Measurements from ENCODE around the gene AMTN.
"Not testable (repeated sequence)": the region's sequence is repeated elsewhere in the genome, so short reads cannot be mapped to it uniquely, and the experiment has no call there.

AMTN gene

DNA sequence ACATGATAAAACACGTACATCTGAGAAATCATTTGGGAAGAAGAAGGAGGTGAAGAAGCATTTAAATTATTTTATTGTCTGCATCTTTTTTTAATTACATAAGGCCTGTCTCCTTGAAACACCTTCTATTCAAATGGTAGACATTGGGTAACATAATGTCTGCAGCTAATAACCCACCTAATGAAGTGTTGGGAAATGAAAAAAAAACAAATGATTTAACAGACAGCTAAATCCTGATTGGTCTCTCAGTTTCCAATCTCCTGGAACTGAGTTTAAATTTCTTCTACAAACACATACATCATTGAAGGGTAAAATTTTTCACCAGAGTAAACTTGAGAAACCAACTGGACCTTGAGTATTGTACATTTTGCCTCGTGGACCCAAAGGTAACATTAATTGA lies at the start of gene AMTN:
TSS of gene AMTN (plus strand) at position 301 of the 400 bp plus-strand sequence. CDS start 209 bp downstream, outside the sequence.
- DNase-seq, result no peak

- no peak for DNase-seq
Measured at GRCh38 chr4:70471897-70472296, 46.5 kb upstream of the AMTN start, which contains the start of gene MUC7. Gene MUC7 (plus strand): TSS chr4:70472197. CDS start chr4:70474022, 1,825 bp downstream.

- DNase-seq, result no peak
Measured at GRCh38 chr4:70473679-70474078, 44.7 kb upstream of the AMTN start.

GRCh38 chr4:70488748-70489147 lies 29.6 kb upstream of the AMTN start:
- DNase-seq, result no peak

DNA sequence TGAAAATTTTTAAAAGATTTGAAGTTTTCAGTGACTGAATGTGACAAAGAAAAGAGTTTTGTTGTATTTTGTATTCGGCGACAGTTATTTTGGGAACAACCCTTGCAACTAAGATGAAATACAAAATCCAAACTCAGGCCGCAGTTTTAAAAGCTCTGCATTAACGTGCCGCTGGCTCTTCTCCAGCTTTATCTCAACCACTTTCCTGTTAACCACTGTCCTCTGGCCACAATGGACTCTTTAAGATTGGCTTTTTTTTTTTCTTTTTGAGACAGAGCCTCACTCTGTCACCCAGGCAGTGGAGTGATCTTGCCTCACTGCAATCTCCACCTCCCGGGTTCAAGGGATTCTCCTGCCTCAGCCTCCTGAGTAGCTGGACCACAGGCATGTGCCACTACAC lies 22.1 kb upstream of the AMTN start:
- DNase-seq, result no peak

GRCh38 chr4:70501838-70502237 lies 16.5 kb upstream of the AMTN start:
- DNase-seq, result not testable (repeated sequence)

GRCh38 chr4:70504733-70505132 lies 13.6 kb upstream of the AMTN start:
- no peak for DNase-seq

GRCh38 chr4:70505151-70505748 lies 13.1 kb upstream of the AMTN start:
- no peak for DNase-seq

DNA sequence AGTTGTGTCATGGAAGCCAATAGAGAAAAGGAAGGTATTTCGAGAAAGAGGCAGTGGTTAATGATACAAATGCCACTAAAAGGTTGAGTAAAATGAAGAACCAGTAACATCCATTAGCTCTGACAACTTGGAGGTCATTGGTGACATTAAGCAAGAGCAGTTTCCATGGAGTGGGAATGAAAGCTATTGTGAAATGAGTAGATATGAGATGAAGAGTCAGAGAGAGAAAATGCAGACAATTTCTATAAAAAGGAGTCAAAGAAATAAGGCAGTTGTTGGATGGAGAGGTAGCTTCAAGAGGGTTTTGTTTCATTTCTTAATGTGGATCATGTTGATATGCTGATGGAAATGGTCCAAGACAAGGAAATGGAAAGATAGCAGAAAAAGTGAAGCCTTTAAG lies 9.6 kb upstream of the AMTN start:
- no peak for DNase-seq

DNA sequence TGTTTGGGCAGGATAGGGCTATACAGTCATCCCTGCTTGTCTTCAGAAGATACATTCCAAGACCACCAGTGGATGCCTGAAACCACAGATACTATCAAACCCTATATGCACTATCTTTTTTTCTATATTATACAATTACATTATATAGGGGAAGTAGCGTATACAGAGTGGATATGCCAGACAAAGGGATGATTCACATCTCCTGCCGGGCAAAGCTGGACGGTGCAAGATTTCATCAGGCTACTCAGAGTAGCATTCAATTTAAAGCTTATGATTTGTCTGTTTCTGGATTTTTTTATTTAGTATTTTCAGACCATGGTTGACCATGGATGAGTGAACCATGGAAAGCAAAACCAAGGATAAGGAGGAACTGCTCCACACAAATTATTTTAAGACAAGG lies 7.0 kb upstream of the AMTN start:
- DNase-seq, result no peak

- DNase-seq, result no peak
Measured at GRCh38 chr4:70515367-70516250, 2.8 kb upstream of the AMTN start.

DNA sequence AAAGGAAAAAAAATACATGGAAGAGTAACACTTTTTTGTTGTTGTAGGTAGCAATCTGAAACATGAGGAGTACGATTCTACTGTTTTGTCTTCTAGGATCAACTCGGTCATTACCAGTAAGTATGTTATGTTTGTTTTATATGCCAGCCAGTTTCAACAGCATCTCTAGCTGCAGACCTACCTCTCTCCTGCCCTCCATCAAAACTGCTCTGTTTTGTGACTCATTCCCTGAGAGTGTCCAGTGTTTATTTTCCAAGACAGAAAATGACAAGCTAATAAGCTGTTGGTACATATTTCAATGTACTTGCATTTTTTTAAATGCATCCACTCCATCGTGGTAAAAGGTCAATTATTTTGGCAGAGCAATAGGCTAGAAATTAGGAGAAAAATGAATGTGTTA lies 347 bp downstream of the AMTN start:
- DNase-seq, result no peak

- DNase-seq, result no peak
Measured at GRCh38 chr4:70522626-70523025, 4.3 kb downstream of the AMTN start.

DNA sequence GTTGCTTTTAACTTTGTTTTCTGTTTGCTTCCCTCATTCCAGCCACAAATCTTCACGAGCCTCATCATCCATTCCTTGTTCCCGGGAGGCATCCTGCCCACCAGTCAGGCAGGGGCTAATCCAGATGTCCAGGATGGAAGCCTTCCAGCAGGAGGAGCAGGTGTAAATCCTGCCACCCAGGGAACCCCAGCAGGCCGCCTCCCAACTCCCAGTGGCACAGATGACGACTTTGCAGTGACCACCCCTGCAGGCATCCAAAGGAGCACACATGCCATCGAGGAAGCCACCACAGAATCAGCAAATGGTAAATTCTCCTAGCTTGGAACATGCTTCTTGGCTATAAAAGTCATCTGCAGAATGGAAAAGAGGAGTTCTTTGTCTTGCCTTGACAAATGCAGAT lies 12.6 kb downstream of the AMTN start:
- no peak for DNase-seq

GRCh38 chr4:70531981-70532380 lies 13.6 kb downstream of the AMTN start:
- no peak for DNase-seq

- DNase-seq, result no peak
Measured at GRCh38 chr4:70533211-70533610, 14.8 kb downstream of the AMTN start.

- no peak for DNase-seq
Measured at GRCh38 chr4:70533791-70534190, 15.4 kb downstream of the AMTN start.

DNA sequence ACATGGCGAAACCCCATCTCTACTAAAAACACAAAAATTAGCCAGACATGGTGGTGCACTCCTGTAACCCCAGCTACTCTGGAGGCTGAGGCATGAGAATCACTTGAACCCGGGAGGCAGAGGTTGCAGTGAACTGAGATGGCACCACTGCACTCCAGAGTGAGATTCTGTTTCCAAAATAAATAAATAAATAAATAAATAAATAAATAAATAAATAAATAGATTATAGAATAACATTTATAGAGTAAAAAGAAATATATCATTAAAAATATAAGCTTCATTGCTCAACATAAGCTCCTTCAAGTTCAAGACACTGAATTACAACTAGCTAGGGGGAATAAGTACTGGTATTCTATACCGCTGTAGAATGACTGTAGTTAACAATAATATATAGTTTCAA lies 16.5 kb downstream of the AMTN start:
- not testable (repeated sequence) for DNase-seq

GRCh38 chr4:70538869-70539268 lies 20.5 kb downstream of the AMTN start:
- DNase-seq, result no peak

- no peak for DNase-seq
Measured at GRCh38 chr4:70544279-70544868, 26.0 kb downstream of the AMTN start.

GRCh38 chr4:70556856-70557255 lies 38.5 kb downstream of the AMTN start:
- DNase-seq, result no peak

DNA sequence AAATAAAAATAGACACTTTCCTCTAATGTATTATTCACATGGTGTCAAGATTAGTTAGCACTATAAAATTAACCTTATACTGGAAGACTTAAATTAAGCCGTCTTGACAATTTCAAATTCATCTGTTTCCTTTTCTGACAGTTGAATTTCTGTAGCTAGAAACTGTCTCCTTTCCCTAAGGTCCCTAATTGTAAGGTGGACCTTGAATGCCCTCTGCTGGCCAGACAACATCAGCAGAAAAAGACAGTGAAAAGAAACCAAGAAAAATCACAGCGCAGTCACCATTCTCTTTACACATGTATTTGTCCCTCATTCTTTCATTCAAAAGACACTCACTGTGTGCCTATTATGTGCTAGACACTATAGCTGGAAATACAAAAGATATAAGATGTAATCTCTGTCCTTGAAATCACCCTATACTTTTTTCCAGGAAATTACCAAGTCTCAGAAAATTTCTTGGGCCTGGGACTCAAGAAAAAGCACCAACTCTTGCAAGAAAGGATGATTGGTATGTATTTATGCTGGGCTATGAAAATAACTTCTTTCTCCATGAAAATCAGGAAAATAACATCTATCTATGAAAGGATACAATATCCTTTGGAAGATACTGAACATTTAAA lies 41.0 kb downstream of the AMTN start:
- DNase-seq, result no peak

DNA sequence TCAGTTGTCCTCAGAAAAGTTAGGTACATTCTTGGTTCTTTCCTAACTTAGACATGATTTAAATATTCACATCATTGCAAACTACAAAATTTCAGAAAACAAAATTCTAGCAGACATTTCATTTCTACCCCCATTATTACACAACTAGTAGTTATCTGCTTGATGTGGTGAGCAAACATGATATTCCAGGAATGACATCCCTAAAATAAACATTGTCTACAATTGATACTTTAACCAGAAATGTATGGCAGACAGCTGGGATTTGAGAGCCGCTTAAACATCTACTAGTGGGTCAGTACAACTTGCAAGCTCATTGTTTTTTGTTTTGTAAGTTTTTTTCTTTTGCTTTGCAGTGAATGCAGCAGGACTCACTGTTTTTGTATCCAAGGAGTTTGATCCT lies 41.6 kb downstream of the AMTN start:
- DNase-seq, result no peak

- no peak for DNase-seq
Measured at GRCh38 chr4:70564033-70564432, 45.7 kb downstream of the AMTN start.

Measured in NCI-H2081 treated with DMSO at 0.1 percent for 48 hours (cell line).